ENCODE measurements around the gene GTSE1. TPM values are rescaled to one million over a fixed set of nuclear protein-coding genes. Genes with fewer than 3 reads are reported as not detected.

GTSE1 gene
- total RNA-seq, 1 donor from 2014 or later: 7.2 TPM

DNA sequence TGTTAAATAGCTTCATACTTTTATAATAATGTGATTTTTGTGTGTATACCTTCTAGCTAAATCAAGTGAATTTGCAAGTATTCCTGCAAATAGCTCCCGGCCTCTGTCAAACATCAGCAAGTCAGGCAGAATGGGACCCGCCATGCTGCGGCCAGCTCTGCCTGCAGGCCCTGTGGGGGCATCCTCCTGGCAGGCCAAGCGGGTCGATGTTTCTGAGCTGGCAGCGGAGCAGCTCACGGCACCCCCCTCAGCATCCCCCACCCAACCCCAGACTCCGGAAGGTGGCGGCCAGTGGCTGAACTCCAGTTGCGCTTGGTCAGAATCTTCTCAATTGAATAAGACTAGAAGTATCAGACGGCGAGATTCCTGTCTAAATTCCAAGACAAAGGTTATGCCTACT, 19.3 kb downstream of the GTSE1 start:
- Mint-ChIP-seq H3K9me3 (ENCODE audit: low read depth) (no peaks in the 10 kb centered on the region), H3K4me1 (ENCODE audit: low read depth) (no peaks in the 10 kb centered on the region), H3K27me3 (ENCODE audit: low read depth) (no peaks in the 10 kb centered on the region), H3K27ac (ENCODE audit: unreplicated experiment) (no peak overlapping the region), H3K36me3 (ENCODE audit: low read depth) (peaks cover 2% of the 10 kb centered on the region), H3K4me3 (ENCODE audit: unreplicated experiment) (no peak overlapping the region)
- no peak for DNase-seq (ENCODE audit: low spot score)
- TF ChIP-seq, protein P1, sequence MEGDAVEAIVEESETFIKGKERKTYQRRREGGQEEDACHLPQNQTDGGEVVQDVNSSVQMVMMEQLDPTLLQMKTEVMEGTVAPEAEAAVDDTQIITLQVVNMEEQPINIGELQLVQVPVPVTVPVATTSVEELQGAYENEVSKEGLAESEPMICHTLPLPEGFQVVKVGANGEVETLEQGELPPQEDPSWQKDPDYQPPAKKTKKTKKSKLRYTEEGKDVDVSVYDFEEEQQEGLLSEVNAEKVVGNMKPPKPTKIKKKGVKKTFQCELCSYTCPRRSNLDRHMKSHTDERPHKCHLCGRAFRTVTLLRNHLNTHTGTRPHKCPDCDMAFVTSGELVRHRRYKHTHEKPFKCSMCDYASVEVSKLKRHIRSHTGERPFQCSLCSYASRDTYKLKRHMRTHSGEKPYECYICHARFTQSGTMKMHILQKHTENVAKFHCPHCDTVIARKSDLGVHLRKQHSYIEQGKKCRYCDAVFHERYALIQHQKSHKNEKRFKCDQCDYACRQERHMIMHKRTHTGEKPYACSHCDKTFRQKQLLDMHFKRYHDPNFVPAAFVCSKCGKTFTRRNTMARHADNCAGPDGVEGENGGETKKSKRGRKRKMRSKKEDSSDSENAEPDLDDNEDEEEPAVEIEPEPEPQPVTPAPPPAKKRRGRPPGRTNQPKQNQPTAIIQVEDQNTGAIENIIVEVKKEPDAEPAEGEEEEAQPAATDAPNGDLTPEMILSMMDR (IDR thresholded peaks at IDR 0.05): no peak

DNA sequence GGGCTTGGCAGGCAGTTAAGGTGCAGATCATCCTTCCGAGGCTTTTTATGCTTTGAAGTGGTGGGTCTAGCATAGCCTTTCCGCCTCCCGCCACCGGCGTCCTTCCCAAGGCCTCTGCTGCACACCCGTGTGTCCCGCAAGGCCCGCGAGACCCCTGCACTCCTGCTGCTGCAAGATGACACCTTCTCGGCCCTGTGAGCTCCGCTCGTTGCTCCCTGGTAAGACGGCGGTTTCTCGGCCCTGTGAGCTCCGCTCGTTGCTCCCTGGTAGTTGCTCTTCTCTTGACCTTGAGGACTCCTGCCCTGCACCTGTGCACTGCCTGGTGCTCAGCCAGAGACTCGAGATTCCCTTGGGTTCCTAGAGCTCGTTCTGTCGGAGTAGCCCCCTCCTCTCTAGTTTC, 21.0 kb downstream of the GTSE1 start:
- peak; percentile 72 for DNase-seq (ENCODE audit: low spot score)
- TF ChIP-seq, protein P1 (IDR thresholded peaks at IDR 0.05): no peak
- H3K36me3 Mint-ChIP-seq (ENCODE audit: low read depth): peaks cover 2% of the 10 kb centered on the region
- no peaks in the 10 kb centered on the region for H3K27me3 Mint-ChIP-seq (ENCODE audit: low read depth)
- no peaks in the 10 kb centered on the region for H3K4me1 Mint-ChIP-seq (ENCODE audit: low read depth)
- no peak overlapping the region for H3K4me3 Mint-ChIP-seq (ENCODE audit: unreplicated experiment)
- no peak overlapping the region for H3K27ac Mint-ChIP-seq (ENCODE audit: unreplicated experiment)
- H3K9me3 Mint-ChIP-seq (ENCODE audit: low read depth): no peaks in the 10 kb centered on the region

DNA sequence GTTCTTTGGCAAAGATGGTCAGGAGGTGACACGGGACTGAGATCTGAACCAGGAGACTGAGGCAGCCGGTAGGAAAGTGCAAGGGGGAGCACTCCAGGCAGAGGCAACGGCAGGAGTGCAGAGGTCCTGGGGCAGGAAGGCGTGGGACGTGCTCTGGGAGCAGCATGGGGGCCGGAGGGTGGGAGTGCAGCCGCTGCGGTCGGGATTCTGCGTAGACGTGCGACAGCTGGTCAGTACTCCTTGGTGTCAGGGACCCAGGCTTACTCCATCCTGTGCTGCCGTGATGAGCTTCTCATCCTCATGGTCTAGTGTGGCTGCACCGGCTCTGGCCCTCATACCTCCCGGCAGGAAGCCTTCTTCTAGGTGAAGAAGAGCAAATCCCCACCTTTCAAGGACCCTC, 21.9 kb downstream of the GTSE1 start:
- H3K4me3 Mint-ChIP-seq (ENCODE audit: unreplicated experiment): no peak overlapping the region
- no peaks in the 10 kb centered on the region for H3K27me3 Mint-ChIP-seq (ENCODE audit: low read depth)
- H3K36me3 Mint-ChIP-seq (ENCODE audit: low read depth): peaks cover 2% of the 10 kb centered on the region
- no peaks in the 10 kb centered on the region for H3K9me3 Mint-ChIP-seq (ENCODE audit: low read depth)
- H3K27ac Mint-ChIP-seq (ENCODE audit: unreplicated experiment): no peak overlapping the region
- no peaks in the 10 kb centered on the region for H3K4me1 Mint-ChIP-seq (ENCODE audit: low read depth)
- TF ChIP-seq, protein P1 (IDR thresholded peaks at IDR 0.05): no peak
- peak; percentile 86 for DNase-seq (ENCODE audit: low spot score)

DNA sequence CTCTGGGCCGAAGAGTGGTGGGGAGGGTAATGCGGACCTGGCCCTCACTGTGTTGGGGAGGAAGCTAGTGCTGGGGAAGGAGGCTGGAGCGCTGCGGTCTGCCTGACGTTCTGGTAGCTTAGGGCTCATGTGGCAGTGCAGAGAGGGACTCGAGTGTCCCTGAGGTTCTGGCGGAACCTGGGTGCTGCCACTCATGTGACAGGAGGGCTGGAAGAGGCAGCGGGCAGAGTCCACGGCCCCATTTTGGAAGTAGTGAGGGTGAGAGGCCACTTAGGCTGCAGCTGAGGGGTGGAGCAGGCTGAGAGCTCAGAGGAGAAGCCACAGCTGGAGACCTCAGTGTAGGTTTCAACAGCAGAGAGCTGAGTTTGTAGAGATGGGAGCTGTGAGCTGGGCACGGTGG, 22.6 kb downstream of the GTSE1 start:
- H3K36me3 Mint-ChIP-seq (ENCODE audit: low read depth): peaks cover 2% of the 10 kb centered on the region
- H3K27me3 Mint-ChIP-seq (ENCODE audit: low read depth): no peaks in the 10 kb centered on the region
- no peak overlapping the region for H3K27ac Mint-ChIP-seq (ENCODE audit: unreplicated experiment)
- no peaks in the 10 kb centered on the region for H3K9me3 Mint-ChIP-seq (ENCODE audit: low read depth)
- TF ChIP-seq, protein P1 (IDR thresholded peaks at IDR 0.05): no peak
- H3K4me3 Mint-ChIP-seq (ENCODE audit: unreplicated experiment): no peak overlapping the region
- no peaks in the 10 kb centered on the region for H3K4me1 Mint-ChIP-seq (ENCODE audit: low read depth)
- DNase-seq (ENCODE audit: low spot score): peak; percentile 54

DNA sequence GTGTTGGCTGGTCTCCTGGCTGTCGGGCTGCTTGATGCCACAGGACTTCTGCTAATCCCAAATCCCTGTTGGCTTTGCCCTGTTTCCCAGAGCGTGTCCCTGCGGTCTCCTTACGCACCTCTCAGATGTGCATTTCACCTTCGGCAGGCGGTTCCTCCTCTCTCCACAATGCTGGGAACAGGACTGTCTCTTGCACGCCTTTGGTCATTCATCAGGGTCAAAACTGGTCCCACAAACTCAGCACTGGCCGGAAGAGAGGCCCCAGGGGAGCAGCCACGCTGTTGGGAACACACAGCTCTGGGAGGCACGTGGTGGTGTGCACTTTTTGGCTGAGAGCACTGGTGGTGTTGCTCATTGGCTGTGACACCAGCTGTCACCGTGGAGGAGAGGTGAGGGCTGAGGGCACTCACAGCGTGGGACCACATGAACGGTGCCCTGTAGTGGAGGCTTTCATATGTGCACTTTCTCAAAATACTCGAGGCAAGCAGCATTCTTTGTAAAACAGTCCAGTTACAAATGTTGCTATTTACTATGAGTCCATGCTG, 23.6 kb downstream of the GTSE1 start:
- Mint-ChIP-seq H3K27me3 (ENCODE audit: low read depth) (no peaks in the 10 kb centered on the region), H3K4me1 (ENCODE audit: low read depth) (no peaks in the 10 kb centered on the region), H3K4me3 (ENCODE audit: unreplicated experiment) (no peak overlapping the region), H3K27ac (ENCODE audit: unreplicated experiment) (no peak overlapping the region), H3K9me3 (ENCODE audit: low read depth) (no peaks in the 10 kb centered on the region), H3K36me3 (ENCODE audit: low read depth) (peaks cover 2% of the 10 kb centered on the region)
- DNase-seq (ENCODE audit: low spot score): peak; percentile 64
- TF ChIP-seq, protein P1 (IDR thresholded peaks at IDR 0.05): no peak
